Activated CD8-positive, alpha-beta T cell treated with anti-CD3 and anti-CD28 coated beads for 36 hours (primary cell): ENCODE measurements around the gene FAU. TPM values are rescaled to one million over a fixed set of nuclear protein-coding genes. Genes with fewer than 3 reads are reported as not detected.

Experiments used
- ATAC-seq: fragments of 200-7000 bp; cut with Tn5 transposase; one replicate; pipeline ENCODE4 v1.10.0; 2021; ENCODE audit warnings: mild to moderate bottlenecking, moderate library complexity
- CTCF ChIA-PET: fragments of 350-600 bp; sonication (Branson Sonifier 250); formaldehyde crosslinking; loops from one replicate; lab custom pipeline; 2021; ENCODE audit warnings: antibody characterized with exemption; lab: Charles Lee
- POLR2A ChIA-PET: fragments of 350-600 bp; sonication (Branson Sonifier 250); formaldehyde crosslinking; loops from one replicate; lab custom pipeline; 2021; ENCODE audit warnings: antibody characterized with exemption; lab: Charles Lee
- DNase-seq: peaks from one replicate; pipeline ENCODE4 v3.0.0-alpha.2; 2020
- H3K27ac Mint-ChIP-seq: one replicate; pipeline ENCODE4 v1.8.0; 2021; ENCODE audit warnings: mild to moderate bottlenecking, mixed read lengths
- H3K27me3 Mint-ChIP-seq: one replicate; pipeline ENCODE4 v1.8.0; 2021; ENCODE audit warnings: mixed read lengths
- H3K36me3 Mint-ChIP-seq: one replicate; pipeline ENCODE4 v1.8.0; 2021; ENCODE audit warnings: low read depth, mixed read lengths
- H3K4me1 Mint-ChIP-seq: one replicate; pipeline ENCODE4 v1.8.0; 2021; ENCODE audit warnings: low read depth, mixed read lengths
- H3K4me3 Mint-ChIP-seq: one replicate; pipeline ENCODE4 v1.8.0; 2021; ENCODE audit warnings: mild to moderate bottlenecking, moderate library complexity, mixed read lengths
- H3K9me3 Mint-ChIP-seq: one replicate; pipeline ENCODE4 v1.8.0; 2021; ENCODE audit warnings: mixed read lengths
- intact Hi-C: fragments of 100-400 bp; cut with micrococcal nuclease; formaldehyde crosslinking; loops from one replicate; pipeline ENCODE4 v1.10.0; 2022
- total RNA-seq, 2 experiments: library from RNA; stranded (reverse); gene quantifications; one replicate each; pipeline ENCODE4 v1.2.3, GENCODE V29; 2021
- TF ChIP-seq, protein P1 (sequence below): fragments of 200-600 bp; IDR thresholded peaks from one replicate; pipeline ENCODE4 v1.8.0; 2022; ENCODE audit warnings: antibody characterized with exemption, mild to moderate bottlenecking

FAU gene
- total RNA-seq, 2 experiments from 2014 or later, result 1,112 to 1,137 TPM

- Mint-ChIP-seq H3K36me3 (peaks cover 29% of the 10 kb centered on the region), H3K27ac (no peak overlapping the region), H3K27me3 (no peaks in the 10 kb centered on the region), H3K9me3 (no peaks in the 10 kb centered on the region), H3K4me3 (no peak overlapping the region), H3K4me1 (peaks cover 21% of the 10 kb centered on the region)
- TF ChIP-seq, protein P1, sequence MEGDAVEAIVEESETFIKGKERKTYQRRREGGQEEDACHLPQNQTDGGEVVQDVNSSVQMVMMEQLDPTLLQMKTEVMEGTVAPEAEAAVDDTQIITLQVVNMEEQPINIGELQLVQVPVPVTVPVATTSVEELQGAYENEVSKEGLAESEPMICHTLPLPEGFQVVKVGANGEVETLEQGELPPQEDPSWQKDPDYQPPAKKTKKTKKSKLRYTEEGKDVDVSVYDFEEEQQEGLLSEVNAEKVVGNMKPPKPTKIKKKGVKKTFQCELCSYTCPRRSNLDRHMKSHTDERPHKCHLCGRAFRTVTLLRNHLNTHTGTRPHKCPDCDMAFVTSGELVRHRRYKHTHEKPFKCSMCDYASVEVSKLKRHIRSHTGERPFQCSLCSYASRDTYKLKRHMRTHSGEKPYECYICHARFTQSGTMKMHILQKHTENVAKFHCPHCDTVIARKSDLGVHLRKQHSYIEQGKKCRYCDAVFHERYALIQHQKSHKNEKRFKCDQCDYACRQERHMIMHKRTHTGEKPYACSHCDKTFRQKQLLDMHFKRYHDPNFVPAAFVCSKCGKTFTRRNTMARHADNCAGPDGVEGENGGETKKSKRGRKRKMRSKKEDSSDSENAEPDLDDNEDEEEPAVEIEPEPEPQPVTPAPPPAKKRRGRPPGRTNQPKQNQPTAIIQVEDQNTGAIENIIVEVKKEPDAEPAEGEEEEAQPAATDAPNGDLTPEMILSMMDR, result no peak
- DNase-seq, result no peak
- CTCF ChIA-PET, result interaction anchor here (1.3 to 2.1 kb wide), 2 partner anchors 11 to 16 kb away, joined by 3 to 5 read pairs; partner anchors contain the start of gene ZNHIT2
- POLR2A ChIA-PET, result interaction anchor here (0.7 to 1.7 kb wide), 8 partner anchors 7 to 289 kb away, joined by 3 to 7 read pairs (median 4); partner anchors contain the start of gene ZNHIT2
- intact Hi-C loops, result no loop called here
- ATAC-seq, result no peak
Measured at GRCh38 chr11:65128182-65129145, 6.5 kb upstream of the FAU start.

- ChIA-PET POLR2A (interaction anchor here (0.8 to 1.7 kb wide), 5 partner anchors 7 to 26 kb away, joined by 3 to 7 read pairs (median 4); partner anchors contain the start of gene ZNHIT2), CTCF (interaction anchor here (0.7 to 2.1 kb wide), 4 partner anchors 10 to 52 kb away, joined by 3 to 5 read pairs (median 3); partner anchors contain the start of gene ZNHIT2)
- no peak overlapping the region for H3K4me3 Mint-ChIP-seq
- H3K4me1 Mint-ChIP-seq, result peaks cover 20% of the 10 kb centered on the region
- intact Hi-C loops, result no loop called here
- no peaks in the 10 kb centered on the region for H3K27me3 Mint-ChIP-seq
- H3K36me3 Mint-ChIP-seq, result peaks cover 25% of the 10 kb centered on the region
- TF ChIP-seq, protein P1, result no peak
- H3K9me3 Mint-ChIP-seq, result no peaks in the 10 kb centered on the region
- no peak overlapping the region for H3K27ac Mint-ChIP-seq
- no peak for ATAC-seq
- no peak for DNase-seq
Measured at GRCh38 chr11:65127473-65128181, 5.7 kb upstream of the FAU start.

- TF ChIP-seq, protein P1, result no peak
- Mint-ChIP-seq H3K4me1 (peaks cover 17% of the 10 kb centered on the region), H3K36me3 (peaks cover 31% of the 10 kb centered on the region), H3K27ac (peak overlapping the region; percentile 32), H3K4me3 (no peak overlapping the region), H3K9me3 (no peaks in the 10 kb centered on the region), H3K27me3 (no peaks in the 10 kb centered on the region)
- intact Hi-C loops, result no loop called here
- ChIA-PET POLR2A (interaction anchor here (1.0 to 1.7 kb wide), 5 partner anchors 8 to 30 kb away, joined by 3 to 5 read pairs (median 4); partner anchors contain the start of gene ZNHIT2), CTCF (interaction anchor here (0.7 to 1.0 kb wide), 2 partner anchors 9 to 51 kb away, joined by 3 read pairs; partner anchors contain the start of gene ZNHIT2)
- no peak for DNase-seq
- no peak for ATAC-seq
Measured at GRCh38 chr11:65126624-65127274, 4.8 kb upstream of the FAU start.

DNA sequence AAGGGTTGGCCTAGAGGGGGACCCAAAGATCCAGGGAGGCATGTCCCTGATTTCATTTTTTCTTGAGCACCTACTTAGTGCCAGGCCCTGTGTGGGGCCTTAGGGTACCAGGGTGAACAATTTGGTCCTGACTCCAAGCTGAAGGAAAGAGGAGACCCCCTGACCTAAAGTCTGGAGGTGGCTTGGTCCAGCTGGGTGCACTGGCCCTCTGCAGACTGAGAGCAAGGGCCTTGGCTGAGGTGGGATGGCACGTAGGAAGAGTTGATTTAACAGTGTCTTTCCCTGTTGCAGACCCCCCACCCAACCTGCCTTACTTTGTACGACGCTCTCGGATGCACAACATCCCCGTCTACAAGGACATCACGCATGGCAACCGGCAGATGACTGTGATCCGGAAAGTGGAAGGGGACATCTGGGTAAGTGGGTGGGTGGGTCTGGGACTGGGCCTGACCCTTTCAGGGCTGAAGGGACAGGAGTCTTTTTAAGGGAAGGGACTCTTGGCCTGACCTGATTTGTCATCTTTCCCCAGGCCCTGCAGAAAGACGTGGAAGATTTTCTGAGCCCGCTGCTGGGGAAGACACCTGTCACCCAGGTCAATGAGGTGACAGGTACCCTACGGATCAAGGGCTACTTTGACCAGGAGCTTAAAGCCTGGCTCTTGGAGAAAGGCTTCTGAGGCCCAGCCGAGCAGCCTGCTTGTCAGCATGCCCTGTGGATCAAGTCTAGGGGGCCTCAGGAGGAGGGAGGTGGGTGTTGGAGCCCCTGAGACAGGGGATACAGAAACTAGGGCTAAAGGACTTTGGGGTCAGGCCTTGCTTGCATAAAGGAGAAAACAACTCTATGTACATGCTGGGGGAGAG lies 3.5 kb upstream of the FAU start:
- peaks cover 39% of the 10 kb centered on the region for H3K36me3 Mint-ChIP-seq
- ChIA-PET POLR2A (interaction anchor here (0.6 to 1.7 kb wide), 3 partner anchors 9 to 11 kb away, joined by 3 to 16 read pairs (median 5); partner anchors contain the start of gene SYVN1), CTCF (interaction anchor here (1.7 kb wide), 1 partner anchor 15 kb away, joined by 5 read pairs; no protein-coding TSS in a partner anchor)

More for the DNA sequence above, 3.5 kb upstream of the FAU start:
- no peaks in the 10 kb centered on the region for H3K27me3 Mint-ChIP-seq
- DNase-seq, result no peak
- H3K4me1 Mint-ChIP-seq, result peaks cover 25% of the 10 kb centered on the region
- intact Hi-C loops, result no loop called here
- ATAC-seq, result no peak
- no peaks in the 10 kb centered on the region for H3K9me3 Mint-ChIP-seq
- TF ChIP-seq, protein P1, result no peak
- H3K27ac Mint-ChIP-seq, result peak overlapping the region; percentile 15
- H3K4me3 Mint-ChIP-seq, result no peak overlapping the region
